Osteoblast (primary cell): ENCODE data around the gene TRUB2. TPM values are rescaled to one million over a fixed set of nuclear protein-coding genes. Genes with fewer than 3 reads are reported as not detected.
A peak's percentile ranks its signal among the peaks of the same experiment; 100 is the strongest.

Source experiments
- DNase-seq: peaks from one replicate; pipeline ENCODE4 v3.0.0; 2011; ENCODE audit warnings: low spot score, mixed read lengths; ENCODE audit not compliant: insufficient read length; ENCODE audit errors: missing footprints
- H2AFZ ChIP-seq: 2 replicates; pipeline ENCODE4 v1.6.0; 2011; ENCODE audit warnings: mild to moderate bottlenecking, low read length
- H3K27ac ChIP-seq: 2 replicates; pipeline ENCODE4 v1.5.1; 2011; ENCODE audit warnings: mild to moderate bottlenecking, low read depth, low read length, moderate library complexity
- H3K27me3 ChIP-seq: 2 replicates; pipeline ENCODE4 v1.6.0; 2012; ENCODE audit warnings: mild to moderate bottlenecking, control low read depth, inconsistent platforms, low read length, moderate library complexity; ENCODE audit not compliant: insufficient read depth
- H3K36me3 ChIP-seq: 2 replicates; pipeline ENCODE4 v1.5.1; 2011; ENCODE audit warnings: mild to moderate bottlenecking, low read length, control low read depth, moderate library complexity; ENCODE audit not compliant: insufficient read depth
- H3K4me1 ChIP-seq: 2 replicates; pipeline ENCODE4 v1.5.1; 2011; ENCODE audit warnings: mild to moderate bottlenecking, low read length, control low read depth, moderate library complexity; ENCODE audit not compliant: insufficient read depth
- H3K4me2 ChIP-seq: 2 replicates; pipeline ENCODE4 v1.6.0; 2011; ENCODE audit warnings: mild to moderate bottlenecking, low read length; ENCODE audit not compliant: insufficient read depth
- H3K4me3 ChIP-seq: fragments of 200-600 bp; sonication (generic); 3 replicates; pipeline ENCODE4 v1.5.1; 2012; ENCODE audit warnings: mild to moderate bottlenecking, low read length, inconsistent platforms; ENCODE audit not compliant: insufficient read depth
- H3K79me2 ChIP-seq: 2 replicates; pipeline ENCODE4 v1.6.0; 2012; ENCODE audit warnings: mild to moderate bottlenecking, low read length, control low read depth, inconsistent platforms; ENCODE audit not compliant: insufficient read depth
- H3K9me3 ChIP-seq: 2 replicates; pipeline ENCODE4 v1.5.1; 2011; ENCODE audit warnings: low read depth, low read length, control low read depth
- H4K20me1 ChIP-seq: 2 replicates; pipeline ENCODE4 v1.6.0; 2012; ENCODE audit warnings: mild to moderate bottlenecking, low read length, control low read depth; ENCODE audit not compliant: insufficient read depth
- total RNA-seq: library from RNA; depleted of rRNA; stranded (reverse); fragments of >200 nt; gene quantifications from 2 replicates; pipeline ENCODE4 v1.2.3, GENCODE V29; 2012
- TF ChIP-seq, protein P1 (sequence below): IDR thresholded peaks from 2 replicates; pipeline ENCODE4 v1.5.1; 2011; ENCODE audit warnings: mild to moderate bottlenecking, low read depth, low read length, moderate library complexity; ENCODE audit errors: extremely low read depth

Gene TRUB2
- total RNA-seq, 1 donor, result 16.3 TPM

DNA sequence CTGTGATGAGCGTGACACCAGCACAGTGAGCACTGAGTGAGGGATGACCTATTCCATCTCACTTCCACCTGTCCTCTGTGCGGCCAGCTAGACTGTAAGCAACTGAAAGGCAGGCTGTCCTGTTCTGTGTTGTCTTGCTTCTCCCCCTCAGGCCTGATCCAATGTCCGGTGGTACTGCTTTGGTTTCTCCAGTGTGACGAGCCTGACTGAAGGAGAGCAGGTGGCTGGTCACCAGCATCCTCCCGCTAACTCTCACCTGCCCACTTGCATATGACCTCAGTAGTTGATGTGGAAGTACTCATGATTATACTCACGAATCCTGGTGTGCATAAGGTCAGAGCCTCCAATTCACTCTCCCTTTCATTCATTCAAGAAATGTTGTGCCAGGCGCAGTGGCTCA, 15.7 kb upstream of the TRUB2 start:
- Histone ChIP-seq H3K27me3 (no peaks in the 10 kb centered on the region), H3K27ac (no peak overlapping the region), H3K9me3 (no peaks in the 10 kb centered on the region), H3K4me1 (peaks cover 11% of the 10 kb centered on the region), H3K4me2 (no peak overlapping the region), H3K4me3 (no peak overlapping the region), H2AFZ (no peak overlapping the region), H3K79me2 (peaks cover 5% of the 10 kb centered on the region), H3K36me3 (peaks cover 13% of the 10 kb centered on the region), H4K20me1 (no peaks in the 10 kb centered on the region)
- TF ChIP-seq, protein P1, sequence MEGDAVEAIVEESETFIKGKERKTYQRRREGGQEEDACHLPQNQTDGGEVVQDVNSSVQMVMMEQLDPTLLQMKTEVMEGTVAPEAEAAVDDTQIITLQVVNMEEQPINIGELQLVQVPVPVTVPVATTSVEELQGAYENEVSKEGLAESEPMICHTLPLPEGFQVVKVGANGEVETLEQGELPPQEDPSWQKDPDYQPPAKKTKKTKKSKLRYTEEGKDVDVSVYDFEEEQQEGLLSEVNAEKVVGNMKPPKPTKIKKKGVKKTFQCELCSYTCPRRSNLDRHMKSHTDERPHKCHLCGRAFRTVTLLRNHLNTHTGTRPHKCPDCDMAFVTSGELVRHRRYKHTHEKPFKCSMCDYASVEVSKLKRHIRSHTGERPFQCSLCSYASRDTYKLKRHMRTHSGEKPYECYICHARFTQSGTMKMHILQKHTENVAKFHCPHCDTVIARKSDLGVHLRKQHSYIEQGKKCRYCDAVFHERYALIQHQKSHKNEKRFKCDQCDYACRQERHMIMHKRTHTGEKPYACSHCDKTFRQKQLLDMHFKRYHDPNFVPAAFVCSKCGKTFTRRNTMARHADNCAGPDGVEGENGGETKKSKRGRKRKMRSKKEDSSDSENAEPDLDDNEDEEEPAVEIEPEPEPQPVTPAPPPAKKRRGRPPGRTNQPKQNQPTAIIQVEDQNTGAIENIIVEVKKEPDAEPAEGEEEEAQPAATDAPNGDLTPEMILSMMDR, result no peak
- peak; percentile 36 for DNase-seq

DNA sequence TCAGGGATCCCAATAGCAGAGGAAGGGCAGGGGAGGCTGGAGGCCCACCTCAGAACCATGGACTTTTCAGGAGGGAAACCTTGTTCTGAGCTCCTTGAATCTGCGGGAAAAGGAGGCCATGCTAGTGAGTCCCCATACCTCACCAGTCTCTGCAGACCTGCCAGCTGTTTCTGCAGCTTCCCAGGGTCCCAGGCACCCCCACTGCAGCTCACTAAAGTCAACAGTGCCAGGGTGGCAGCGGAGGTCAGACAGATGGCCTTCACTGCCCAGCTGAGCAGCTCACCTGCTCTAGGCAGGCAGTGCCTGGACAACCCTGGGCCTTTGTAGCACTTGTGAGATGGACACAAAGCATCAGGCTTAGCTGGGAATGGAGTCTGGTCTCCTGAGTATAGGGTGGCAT, 13.7 kb upstream of the TRUB2 start:
- Histone ChIP-seq H3K36me3 (peaks cover 19% of the 10 kb centered on the region), H2AFZ (no peak overlapping the region), H3K79me2 (peaks cover 2% of the 10 kb centered on the region), H3K4me1 (peaks cover 4% of the 10 kb centered on the region), H3K4me3 (no peak overlapping the region), H3K4me2 (no peak overlapping the region), H3K27ac (no peak overlapping the region), H3K27me3 (no peaks in the 10 kb centered on the region), H4K20me1 (no peaks in the 10 kb centered on the region), H3K9me3 (no peaks in the 10 kb centered on the region)
- peak; percentile 35 for DNase-seq
- TF ChIP-seq, protein P1, result no peak

DNA sequence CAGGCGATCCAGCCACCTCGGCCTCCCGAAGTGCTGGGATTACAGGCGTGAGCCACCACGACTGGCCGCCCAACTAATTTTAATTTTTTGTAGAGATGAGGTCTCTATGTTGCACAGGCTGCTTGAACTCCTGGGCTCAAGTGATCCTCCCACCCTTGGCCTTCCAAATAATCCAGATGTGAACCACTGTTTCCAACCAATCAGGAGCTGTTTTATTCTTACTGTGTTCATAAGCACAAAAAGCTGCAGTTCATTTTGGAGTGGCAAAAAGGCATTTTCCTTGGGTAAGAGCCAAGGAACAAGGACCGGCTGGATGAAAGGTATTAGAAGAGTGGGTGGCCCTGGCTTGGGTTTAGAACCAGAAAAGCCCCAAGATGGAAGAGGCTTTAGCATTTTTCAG, 12.9 kb upstream of the TRUB2 start:
- peaks cover 4% of the 10 kb centered on the region for H3K4me1 ChIP-seq
- no peaks in the 10 kb centered on the region for H3K27me3 ChIP-seq
- no peaks in the 10 kb centered on the region for H3K79me2 ChIP-seq
- H3K27ac ChIP-seq, result no peak overlapping the region
- no peaks in the 10 kb centered on the region for H4K20me1 ChIP-seq
- no peaks in the 10 kb centered on the region for H3K9me3 ChIP-seq
- H3K36me3 ChIP-seq, result peaks cover 19% of the 10 kb centered on the region
- H3K4me3 ChIP-seq, result no peak overlapping the region
- DNase-seq, result peak; percentile 26
- no peak overlapping the region for H2AFZ ChIP-seq
- TF ChIP-seq, protein P1, result no peak
- H3K4me2 ChIP-seq, result no peak overlapping the region

DNA sequence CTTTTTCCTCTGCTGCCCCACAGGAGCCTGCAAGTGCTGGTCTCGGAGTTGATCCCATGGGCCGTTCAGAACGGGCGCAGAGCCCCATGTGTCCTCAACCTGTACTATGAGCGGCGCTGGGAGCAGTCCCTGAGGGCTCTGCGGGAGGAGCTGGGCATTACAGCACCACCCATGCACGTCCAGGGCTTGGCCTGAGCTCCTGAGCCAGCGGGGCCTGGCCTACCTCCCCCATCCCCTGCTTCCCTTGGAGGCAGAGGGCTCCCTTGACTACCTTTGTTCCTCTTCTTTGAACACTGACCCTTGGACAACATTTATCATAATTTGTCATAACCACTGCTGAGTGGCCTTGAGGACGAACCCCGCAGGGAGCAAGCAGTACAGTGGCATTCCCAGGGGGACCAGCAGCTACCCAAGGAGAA, 11.2 kb upstream of the TRUB2 start:
- H3K27ac ChIP-seq, result no peak overlapping the region
- DNase-seq, result peak; percentile 34

More for the DNA sequence above, 11.2 kb upstream of the TRUB2 start:
- no peaks in the 10 kb centered on the region for H4K20me1 ChIP-seq
- H3K27me3 ChIP-seq, result no peaks in the 10 kb centered on the region
- H3K36me3 ChIP-seq, result peaks cover 22% of the 10 kb centered on the region
- no peak overlapping the region for H3K4me3 ChIP-seq
- H3K79me2 ChIP-seq, result no peaks in the 10 kb centered on the region
- TF ChIP-seq, protein P1, result no peak
- no peak overlapping the region for H2AFZ ChIP-seq
- H3K4me1 ChIP-seq, result no peaks in the 10 kb centered on the region
- no peak overlapping the region for H3K4me2 ChIP-seq
- H3K9me3 ChIP-seq, result no peaks in the 10 kb centered on the region
